B cell (primary cell): ENCODE results near the gene ORAI2. TPM values are rescaled to one million over a fixed set of nuclear protein-coding genes. Genes with fewer than 3 reads are reported as not detected.

Source experiments
- ATAC-seq: fragments of 200-7000 bp; cut with Tn5 transposase; one replicate; pipeline ENCODE4 v1.10.0; 2021; ENCODE audit warnings: low read depth, mild to moderate bottlenecking, moderate number of reproducible peaks, moderate library complexity
- CTCF ChIA-PET: fragments of 350-600 bp; sonication (Branson Sonifier 250); formaldehyde crosslinking; loops from one replicate; lab custom pipeline; 2021; ENCODE audit warnings: antibody characterized with exemption, inconsistent platforms; lab: Charles Lee
- POLR2A ChIA-PET: fragments of 350-600 bp; sonication (Branson Sonifier 250); formaldehyde crosslinking; loops from one replicate; lab custom pipeline; 2021; ENCODE audit warnings: antibody characterized with exemption; lab: Charles Lee
- DNase-seq: peaks from one replicate; pipeline ENCODE4 v3.0.0; 2013
- H2AFZ ChIP-seq: 2 replicates; pipeline ENCODE4 v1.6.1; 2012; ENCODE audit warnings: mild to moderate bottlenecking, low read depth, low read length; ENCODE audit not compliant: insufficient read depth, poor library complexity, severe bottlenecking
- H3K27ac ChIP-seq, 2 donors: 1 replicate in 1 of 2; 2 replicates in 1 of 2; pipeline ENCODE4 v1.5.1; 2012 to 2013; ENCODE audit warnings: low read length in 2 of 2, mild to moderate bottlenecking in 2 of 2, moderate library complexity in 1 of 2
- H3K27me3 ChIP-seq, 4 experiments: fragments of 200-600 bp in 1 of 4; sonication (generic) in 1 of 4; replicated peaks in 1 of 4; 1 replicate in 2 of 4; 2 replicates in 2 of 4; pipeline versions ENCODE4 v1.6.1 to v1.7.0; 2013 to 2016; ENCODE audit warnings: low read length in 3 of 4, mild to moderate bottlenecking in 2 of 4, mixed read lengths in 1 of 4, moderate library complexity in 1 of 4; ENCODE audit not compliant: insufficient read depth in 4 of 4, control insufficient read depth in 3 of 4; ENCODE audit errors: control extremely low read depth in 1 of 4
- H3K36me3 ChIP-seq, 2 experiments: replicated peaks in 1 of 2; 1 replicate in 1 of 2; 2 replicates in 1 of 2; pipeline versions ENCODE4 v1.6.1 to v1.7.1; 2013; ENCODE audit warnings: low read length in 1 of 2; ENCODE audit not compliant: insufficient read depth in 2 of 2, control insufficient read depth in 1 of 2; ENCODE audit errors: control extremely low read depth in 1 of 2, extremely low read depth in 1 of 2
- H3K4me1 ChIP-seq, 2 donors: fragments of 200-600 bp in 1 of 2; sonication (generic) in 1 of 2; 1 replicate in 1 of 2; 2 replicates in 1 of 2; pipeline versions ENCODE4 v1.5.1 to v1.6.1; 2013 to 2017; ENCODE audit warnings: low read length in 2 of 2; ENCODE audit not compliant: control insufficient read depth in 2 of 2, insufficient read depth in 2 of 2
- H3K4me2 ChIP-seq: replicated peaks from 2 replicates; pipeline ENCODE3; 2012; ENCODE audit warnings: mild to moderate bottlenecking, low read depth, low read length; ENCODE audit not compliant: poor library complexity, severe bottlenecking
- H3K4me3 ChIP-seq, 5 experiments: fragments of 200-600 bp in 1 of 5; sonication (generic) in 1 of 5; 1 replicate in 3 of 5; 2 replicates in 2 of 5; pipeline versions ENCODE4 v1.5.1 to v1.7.0; 2011 to 2016; ENCODE audit warnings: low read length in 4 of 5, mild to moderate bottlenecking in 4 of 5, low read depth in 2 of 5, control low read depth in 1 of 5, moderate library complexity in 1 of 5; ENCODE audit not compliant: insufficient read depth in 1 of 5; ENCODE audit errors: control extremely low read depth in 1 of 5, extremely low read depth in 1 of 5
- H3K79me2 ChIP-seq: fragments of 200-600 bp; sonication (generic); one replicate; pipeline ENCODE4 v1.6.0; 2016; ENCODE audit warnings: low read length; ENCODE audit not compliant: control insufficient read depth, insufficient read depth
- H3K9ac ChIP-seq: fragments of 200-600 bp; sonication (generic); 2 replicates; pipeline ENCODE4 v1.6.1; 2017; ENCODE audit warnings: mild to moderate bottlenecking, low read length, moderate library complexity
- H3K9me3 ChIP-seq, 3 donors: one replicate each; pipeline versions ENCODE4 v1.6.1 to v1.7.1; 2013; ENCODE audit warnings: low read length in 2 of 3; ENCODE audit not compliant: control insufficient read depth in 2 of 3, insufficient read depth in 1 of 3; ENCODE audit errors: control extremely low read depth in 1 of 3
- H4K20me1 ChIP-seq: 2 replicates; pipeline ENCODE4 v1.6.0; 2012; ENCODE audit warnings: mild to moderate bottlenecking, low read length; ENCODE audit not compliant: insufficient read depth, control insufficient read depth, poor library complexity, severe bottlenecking
- H3K27ac Mint-ChIP-seq: one replicate; pipeline ENCODE4 v1.8.0; 2021; ENCODE audit warnings: mixed read lengths
- H3K27me3 Mint-ChIP-seq: one replicate; pipeline ENCODE4 v1.8.0; 2021; ENCODE audit warnings: mixed read lengths
- H3K4me1 Mint-ChIP-seq: one replicate; pipeline ENCODE4 v1.8.0; 2021; ENCODE audit warnings: mixed read lengths
- H3K4me3 Mint-ChIP-seq: one replicate; pipeline ENCODE4 v1.8.0; 2021; ENCODE audit warnings: mixed read lengths
- H3K9me3 Mint-ChIP-seq: one replicate; pipeline ENCODE4 v1.8.0; 2022; ENCODE audit warnings: mixed read lengths; ENCODE audit not compliant: insufficient read depth
- CTCF ChIP-seq: fragments of 200-600 bp; IDR thresholded peaks from one replicate; pipeline ENCODE4 v1.8.0; 2022; ENCODE audit warnings: antibody characterized with exemption, mild to moderate bottlenecking
- EZH2 ChIP-seq: IDR thresholded peaks from 2 replicates; pipeline ENCODE4 v1.6.1; 2012; ENCODE audit warnings: borderline replicate concordance, low read depth, mild to moderate bottlenecking, moderate library complexity, low read length; ENCODE audit not compliant: insufficient read depth, poor library complexity, severe bottlenecking
- WGBS: methylation state at CpG from one replicate; pipeline ENCODE4 v1.1.5; 2013; ENCODE audit warnings: missing lambda C conversion rate; ENCODE audit not compliant: insufficient coverage; 5-methylcytosine and 5-hydroxymethylcytosine counted together
- intact Hi-C: fragments of 100-400 bp; cut with micrococcal nuclease; formaldehyde crosslinking; loops from one replicate; pipeline ENCODE4 v1.10.0; 2022
- polyA plus RNA-seq: library from polyadenylated mRNA; depleted of rRNA; stranded (reverse); fragments of >200 nt; gene quantifications from 2 replicates; pipeline ENCODE4 v1.2.3, GENCODE V29; 2012
- total RNA-seq, 2 donors: library from RNA; stranded (reverse); fragments of 120-200 nt in 1 of 2; gene quantifications; 1 replicate in 1 of 2; 2 replicates in 1 of 2; pipeline versions ENCODE4 v1.2.3 to v1.2.4, GENCODE V29; 2013 to 2022

Gene ORAI2
- total and polyA plus RNA-seq, 2 donors (not counting 1 experiment from before 2014, with no cell fraction given): 177 to 450 TPM

- Histone ChIP-seq H3K4me2 (no peak overlapping the region), H4K20me1 (peaks cover 37% of the 10 kb centered on the region), H3K27ac (no peak overlapping the region), H3K4me1 (peaks cover 0 to 1% of the 10 kb centered on the region in 2 donors), H3K9me3 (no peaks in the 10 kb centered on the region), H3K27me3 (no peaks in the 10 kb centered on the region), H3K79me2 (peaks cover 30% of the 10 kb centered on the region), H3K9ac (no peak overlapping the region), H2AFZ (no peak overlapping the region), H3K4me3 (no peak overlapping the region), H3K36me3 (peaks cover 1 to 34% of the 10 kb centered on the region in 2 experiments)
- ChIA-PET CTCF (interaction anchor here (0.6 to 46.3 kb wide), 3 partner anchors 30 to 1089 kb away, joined by 3 to 1182 read pairs (median 3); no protein-coding TSS in a partner anchor), POLR2A (interaction anchor here (0.6 to 1.5 kb wide), 5 partner anchors 14 to 59 kb away, joined by 3 to 11 read pairs (median 4); partner anchors contain the start of genes ORAI2 and PRKRIP1)
- Mint-ChIP-seq H3K4me1 (peaks cover 6% of the 10 kb centered on the region), H3K27ac (no peak overlapping the region), H3K27me3 (no peaks in the 10 kb centered on the region), H3K4me3 (no peak overlapping the region), H3K9me3 (no peaks in the 10 kb centered on the region)
- 86% methylated on average over 10 of the region's 11 CpGs for WGBS
- DNase-seq (no peak), ATAC-seq (no peak)
- TF ChIP-seq EZH2 (no peak), CTCF (no peak)
- intact Hi-C loops: no loop called here
These were observed 22.2 kb downstream of the ORAI2 start for GRCh38 chr7:102455596-102455995.

- Mint-ChIP-seq H3K9me3 (no peaks in the 10 kb centered on the region), H3K4me3 (no peak overlapping the region), H3K27ac (no peak overlapping the region), H3K4me1 (peaks cover 7% of the 10 kb centered on the region), H3K27me3 (no peaks in the 10 kb centered on the region)
- Histone ChIP-seq H4K20me1 (peaks cover 30% of the 10 kb centered on the region), H3K27ac (no peak overlapping the region), H3K4me2 (no peak overlapping the region), H3K4me1 (no peaks in the 10 kb centered on the region), H3K27me3 (no peaks in the 10 kb centered on the region), H2AFZ (no peak overlapping the region), H3K4me3 (no peak overlapping the region), H3K36me3 (peaks cover 1 to 34% of the 10 kb centered on the region in 2 experiments), H3K9me3 (no peaks in the 10 kb centered on the region), H3K79me2 (peaks cover 33% of the 10 kb centered on the region), H3K9ac (no peak overlapping the region)
- no peak for ATAC-seq
- CTCF ChIA-PET: interaction anchor here (0.6 to 46.3 kb wide), 3 partner anchors 31 to 1090 kb away, joined by 3 to 1182 read pairs (median 3); no protein-coding TSS in a partner anchor
- POLR2A ChIA-PET: interaction anchor here (1.1 to 1.5 kb wide), 4 partner anchors 15 to 60 kb away, joined by 3 to 4 read pairs (median 4); partner anchors contain the start of gene PRKRIP1
- WGBS: 92% methylated on average over 4 of the region's 10 CpGs
- TF ChIP-seq EZH2: no peak
- no peak for TF ChIP-seq CTCF
- DNase-seq: no peak
- intact Hi-C loops: no loop called here
These were observed 23.0 kb downstream of the ORAI2 start for GRCh38 chr7:102456327-102456726.
